ENCODE results near the gene AOC3. TPM values are rescaled to one million over a fixed set of nuclear protein-coding genes. Genes with fewer than 3 reads are reported as not detected.
"Not testable (repeated sequence)": the region's sequence is repeated elsewhere in the genome, so short reads cannot be mapped to it uniquely, and the experiment has no call there.

The AOC3 gene
- polyA plus RNA-seq, 10 donors = 15.8 to 25.3 (median 17.4) TPM

GRCh38 chr17:42843358-42843934 is 7.6 kb upstream of the AOC3 start:
- peak; percentile 47 to 77 (median 60) for DNase-seq

- DNase-seq = no peak
Measured at GRCh38 chr17:42844271-42844670, 6.7 kb upstream of the AOC3 start, which contains the start of gene AOC2. Gene AOC2 (plus strand): TSS chr17:42844580. CDS start chr17:42844627, 47 bp downstream.

GRCh38 chr17:42844761-42845555 is 6.0 kb upstream of the AOC3 start:
- DNase-seq = no peak

DNA sequence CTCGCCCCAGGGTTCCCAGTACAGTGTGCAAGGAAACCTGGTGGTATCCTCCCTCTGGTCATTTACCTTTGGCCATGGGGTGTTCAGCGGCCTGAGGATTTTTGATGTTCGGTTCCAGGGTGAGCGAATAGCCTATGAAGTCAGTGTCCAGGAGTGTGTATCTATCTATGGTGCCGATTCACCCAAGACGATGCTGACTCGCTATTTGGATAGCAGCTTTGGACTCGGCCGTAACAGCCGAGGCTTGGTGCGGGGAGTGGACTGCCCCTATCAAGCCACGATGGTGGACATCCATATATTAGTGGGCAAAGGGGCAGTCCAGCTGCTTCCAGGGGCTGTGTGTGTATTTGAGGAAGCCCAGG is 5.5 kb upstream of the AOC3 start:
- no peak for DNase-seq

GRCh38 chr17:42845918-42846593 is 4.9 kb upstream of the AOC3 start:
- DNase-seq = no peak

DNA sequence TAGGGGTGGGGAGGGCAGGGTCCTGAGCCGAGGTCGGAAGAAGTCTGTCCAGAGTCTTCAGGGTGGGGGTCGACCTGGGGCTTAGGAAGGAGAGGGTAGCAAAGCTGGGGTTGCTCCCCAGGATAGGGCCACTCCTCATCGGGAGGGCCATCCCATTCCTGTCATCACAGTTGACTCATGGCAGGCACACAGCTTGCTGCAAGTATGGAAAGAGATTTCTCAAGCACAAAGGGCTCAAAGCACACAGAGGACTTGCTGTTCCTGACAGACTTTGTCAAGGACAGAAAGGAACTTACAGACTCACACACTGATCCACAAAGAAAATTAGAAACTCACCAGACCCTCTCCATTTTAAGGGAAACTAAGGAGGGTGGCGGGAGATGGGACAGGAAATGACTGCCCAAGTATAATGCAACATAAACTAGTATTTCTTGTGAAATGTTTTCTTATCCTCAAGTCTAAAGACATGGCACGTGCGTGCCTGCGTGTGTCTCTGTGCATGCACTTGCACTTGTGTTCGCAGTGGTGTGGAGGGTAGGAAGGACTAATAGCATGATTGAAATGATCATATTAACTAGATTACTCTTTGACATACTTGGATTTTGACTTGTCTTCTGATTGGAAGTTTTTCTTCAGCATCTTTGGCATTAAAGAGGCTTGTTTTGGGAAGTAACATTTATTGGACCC is 4.3 kb upstream of the AOC3 start:
- no peak for DNase-seq

GRCh38 chr17:42848093-42848492 is 2.9 kb upstream of the AOC3 start:
- DNase-seq = no peak

DNA sequence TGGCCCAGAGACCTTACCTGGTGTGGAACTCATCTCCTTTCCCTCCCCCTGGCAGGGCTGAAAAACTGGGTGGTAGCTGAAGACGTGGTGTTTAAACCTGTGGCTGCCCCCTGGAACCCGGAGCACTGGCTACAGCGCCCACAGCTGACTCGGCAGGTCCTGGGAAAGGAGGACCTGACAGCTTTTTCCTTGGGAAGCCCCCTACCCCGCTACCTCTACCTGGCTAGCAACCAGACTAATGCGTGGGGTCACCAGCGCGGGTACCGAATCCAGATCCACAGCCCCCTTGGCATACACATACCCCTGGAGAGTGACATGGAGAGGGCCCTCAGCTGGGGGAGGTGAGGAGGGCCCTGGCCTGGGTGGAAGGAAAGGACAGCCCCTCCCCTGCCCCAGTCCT is 2.0 kb upstream of the AOC3 start:
- DNase-seq = no peak

- DNase-seq = peak in 1 of 3 donors; percentile 31
Measured at GRCh38 chr17:42849451-42850181, 1.4 kb upstream of the AOC3 start.

GRCh38 chr17:42851371-42852240 is 607 bp downstream of the AOC3 start:
- not testable (repeated sequence) for DNase-seq

- no peak for DNase-seq
Measured at GRCh38 chr17:42852351-42852750, 1.4 kb downstream of the AOC3 start.

DNA sequence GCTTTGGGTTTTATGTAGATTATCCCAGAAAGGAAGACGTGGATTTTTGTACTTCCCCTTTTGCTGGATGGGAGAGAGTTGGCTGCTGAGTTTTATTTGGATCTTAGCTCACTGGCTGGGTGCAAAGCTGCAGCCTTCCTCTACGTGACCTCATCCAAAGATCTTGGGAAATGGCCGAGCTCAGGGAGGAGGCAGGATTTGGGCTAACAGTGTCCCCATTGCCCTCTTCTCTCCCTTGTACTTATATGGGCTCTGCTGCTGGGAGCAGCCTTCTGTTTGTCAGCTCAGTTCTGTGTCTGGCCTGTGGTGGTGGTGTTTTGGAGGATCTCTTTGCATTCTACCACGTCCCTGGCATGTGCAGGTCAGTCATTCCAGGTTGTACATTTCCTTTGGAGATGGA is 2.0 kb downstream of the AOC3 start:
- no peak for DNase-seq

- no peak for DNase-seq
Measured at GRCh38 chr17:42853597-42853967, 2.6 kb downstream of the AOC3 start.

DNA sequence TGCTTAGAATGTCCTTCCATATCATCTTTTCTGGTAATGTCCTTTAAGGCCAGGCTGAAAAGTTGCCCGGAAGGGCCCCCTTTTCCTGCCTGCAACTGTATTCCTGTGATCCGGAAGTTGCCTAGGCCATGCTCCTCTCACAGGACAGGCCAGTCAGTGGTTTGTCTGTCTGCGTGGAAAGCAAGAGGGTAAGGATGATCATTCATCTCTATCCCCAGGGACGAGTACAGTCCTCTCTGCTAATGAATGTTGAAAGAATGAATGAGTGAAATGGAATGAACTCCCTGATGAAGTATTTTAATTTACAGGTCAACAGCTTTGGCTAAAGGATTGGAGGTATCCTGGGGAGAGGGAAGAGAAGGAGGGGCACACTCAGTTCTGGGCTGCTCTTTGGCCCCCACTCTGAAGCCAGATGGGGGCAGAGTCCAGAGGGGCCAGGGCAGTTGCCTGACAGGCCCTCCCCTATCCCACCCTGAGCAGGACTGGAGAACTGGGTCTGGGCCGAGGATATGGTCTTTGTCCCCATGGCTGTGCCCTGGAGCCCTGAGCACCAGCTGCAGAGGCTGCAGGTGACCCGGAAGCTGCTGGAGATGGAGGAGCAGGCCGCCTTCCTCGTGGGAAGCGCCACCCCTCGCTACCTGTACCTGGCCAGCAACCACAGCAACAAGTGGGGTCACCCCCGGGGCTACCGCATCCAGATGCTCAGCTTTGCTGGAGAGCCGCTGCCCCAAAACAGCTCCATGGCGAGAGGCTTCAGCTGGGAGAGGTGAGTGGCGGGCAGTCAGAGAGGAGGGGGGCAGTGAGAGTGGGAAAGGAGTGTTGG is 3.2 kb downstream of the AOC3 start:
- no peak for DNase-seq

DNA sequence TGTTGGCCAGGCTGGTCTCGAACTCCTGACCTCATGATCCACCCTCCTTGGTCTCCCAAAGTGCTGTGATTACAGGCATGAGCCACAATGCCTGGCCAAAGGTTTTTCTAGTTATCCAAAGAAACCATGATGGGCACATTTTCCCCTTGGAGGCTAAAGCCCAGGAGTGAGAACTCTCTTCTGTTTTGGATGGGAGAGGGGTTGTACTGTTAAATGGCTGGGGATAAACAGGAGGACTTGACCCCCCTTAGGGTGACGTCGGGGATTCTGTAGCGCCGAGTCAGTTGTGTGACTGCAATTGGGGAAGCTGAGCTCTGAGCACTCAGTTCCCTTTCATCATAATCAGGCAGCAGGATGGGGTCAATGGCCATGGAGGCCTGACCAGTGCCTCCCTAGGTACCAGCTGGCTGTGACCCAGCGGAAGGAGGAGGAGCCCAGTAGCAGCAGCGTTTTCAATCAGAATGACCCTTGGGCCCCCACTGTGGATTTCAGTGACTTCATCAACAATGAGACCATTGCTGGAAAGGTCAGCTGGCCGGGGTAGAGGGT is 4.1 kb downstream of the AOC3 start:
- DNase-seq = no peak

DNA sequence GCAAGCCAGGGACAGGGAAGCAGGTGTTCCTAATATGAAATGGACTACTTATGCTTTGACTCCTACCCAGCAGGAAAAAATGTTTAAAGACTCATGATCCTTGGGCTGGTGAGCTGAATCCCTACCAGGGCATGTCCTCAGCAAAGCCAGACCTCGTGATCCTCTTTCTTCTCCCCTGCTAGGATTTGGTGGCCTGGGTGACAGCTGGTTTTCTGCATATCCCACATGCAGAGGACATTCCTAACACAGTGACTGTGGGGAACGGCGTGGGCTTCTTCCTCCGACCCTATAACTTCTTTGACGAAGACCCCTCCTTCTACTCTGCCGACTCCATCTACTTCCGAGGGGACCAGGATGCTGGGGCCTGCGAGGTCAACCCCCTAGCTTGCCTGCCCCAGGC is 5.1 kb downstream of the AOC3 start:
- DNase-seq = not testable (repeated sequence)

DNA sequence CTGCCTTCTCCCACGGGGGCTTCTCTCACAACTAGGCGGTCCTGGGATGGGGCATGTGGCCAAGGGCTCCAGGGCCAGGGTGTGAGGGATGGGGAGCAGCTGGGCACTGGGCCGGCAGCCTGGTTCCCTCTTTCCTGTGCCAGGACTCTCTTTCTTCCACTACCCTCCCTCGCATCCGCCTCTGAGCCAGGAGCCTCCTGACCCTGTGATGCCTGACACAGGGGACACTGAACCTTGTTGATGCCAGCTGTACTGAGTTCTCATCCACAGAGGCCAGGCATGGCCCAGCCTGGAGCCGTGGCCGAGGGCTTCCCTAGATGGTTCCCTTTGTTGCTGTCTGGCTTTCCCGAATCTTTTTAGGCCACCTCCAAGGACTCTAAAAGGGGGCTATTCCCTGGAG is 5.5 kb downstream of the AOC3 start:
- DNase-seq = not testable (repeated sequence)

GRCh38 chr17:42857389-42857788 is 6.4 kb downstream of the AOC3 start:
- no peak for DNase-seq

DNA sequence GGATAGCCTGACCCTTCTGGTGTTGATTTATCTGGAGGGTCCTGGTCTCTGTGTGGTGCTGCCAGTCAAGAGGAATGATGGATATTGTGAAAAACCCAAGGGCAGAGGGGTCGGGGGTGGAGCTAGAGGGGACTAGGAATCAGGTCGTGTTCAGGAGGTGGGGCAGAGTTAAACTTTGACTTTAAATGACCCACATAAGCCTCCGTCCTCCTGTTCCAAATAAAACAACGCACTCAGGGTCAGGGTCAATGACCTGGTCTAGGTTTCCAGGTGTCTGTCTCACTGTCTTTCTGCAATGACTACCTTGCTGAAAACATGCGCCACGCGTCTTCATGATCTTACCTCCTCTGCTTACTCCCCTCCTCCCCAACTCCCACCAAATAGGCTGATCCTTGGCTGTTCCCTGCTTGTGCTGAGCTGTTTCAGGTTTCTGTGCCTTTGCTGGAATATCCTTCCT is 14.7 kb downstream of the AOC3 start:
- DNase-seq = no peak

Data from muscle of back (tissue), 11 donors.